SK-N-SH treated with all-trans-retinoic acid at 6 μM for 48 hours (cell line): ENCODE data around the gene TEC.

Source experiments
- ESRRG ChIP-seq: fragments of 250-450 bp; sonication (Bioruptor Pico); IDR thresholded peaks from 2 replicates; pipeline ENCODE4 v1.6.1; 2021; ENCODE audit warnings: mild to moderate bottlenecking
- ZNF70 ChIP-seq: fragments of 450-650 bp; formaldehyde crosslinking; IDR thresholded peaks from 2 replicates; pipeline ENCODE4 v1.5.0; 2020; ENCODE audit warnings: mild to moderate bottlenecking, moderate library complexity
- ZNF8 ChIP-seq: fragments of 450-650 bp; formaldehyde crosslinking; IDR thresholded peaks from 2 replicates; pipeline ENCODE4 v1.5.0; 2020; ENCODE audit warnings: mild to moderate bottlenecking, moderate library complexity
- TF ChIP-seq, protein P1 (sequence below): fragments of 250-450 bp; sonication (Bioruptor Pico); IDR thresholded peaks from 2 replicates; pipeline ENCODE4 v1.8.0; 2020; ENCODE audit warnings: mild to moderate bottlenecking, moderate library complexity, borderline replicate concordance

DNA sequence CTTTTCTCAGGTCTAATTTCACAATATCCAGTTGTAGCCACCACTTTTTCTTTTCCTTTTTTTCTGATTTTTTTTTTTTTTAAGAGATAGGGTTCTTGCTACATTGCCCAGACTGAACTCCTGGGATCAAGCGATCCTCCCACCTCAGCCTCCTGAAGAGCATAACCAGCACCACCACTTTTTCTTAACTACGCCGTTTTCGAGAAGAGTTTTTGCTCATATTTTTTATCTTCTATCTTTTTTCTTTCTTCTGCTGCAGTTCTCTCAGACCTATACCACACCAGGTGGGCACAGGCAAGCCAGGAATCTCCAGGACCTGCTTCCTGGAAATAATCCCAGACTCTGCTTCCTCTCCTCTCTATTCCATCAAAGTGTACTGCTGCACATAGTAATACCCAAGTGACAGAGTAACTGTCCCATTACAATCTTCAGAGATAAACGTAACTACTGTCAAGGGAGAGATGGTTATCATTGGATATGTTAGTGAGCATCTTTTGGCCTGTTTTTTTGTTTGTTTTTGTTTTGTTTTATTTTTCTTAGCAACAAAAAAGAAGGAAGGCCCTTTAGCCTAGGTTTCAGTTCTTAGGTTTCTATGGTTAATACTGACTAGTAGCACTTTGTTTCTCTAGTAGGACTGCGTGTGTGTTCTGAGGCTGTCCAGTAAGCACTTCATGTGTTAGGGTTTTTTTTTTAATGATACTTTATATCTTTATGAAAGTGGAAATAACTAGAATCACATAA is 76.4 kb downstream of the TEC start:
- no peak for TF ChIP-seq ZNF8
- TF ChIP-seq, protein P1, sequence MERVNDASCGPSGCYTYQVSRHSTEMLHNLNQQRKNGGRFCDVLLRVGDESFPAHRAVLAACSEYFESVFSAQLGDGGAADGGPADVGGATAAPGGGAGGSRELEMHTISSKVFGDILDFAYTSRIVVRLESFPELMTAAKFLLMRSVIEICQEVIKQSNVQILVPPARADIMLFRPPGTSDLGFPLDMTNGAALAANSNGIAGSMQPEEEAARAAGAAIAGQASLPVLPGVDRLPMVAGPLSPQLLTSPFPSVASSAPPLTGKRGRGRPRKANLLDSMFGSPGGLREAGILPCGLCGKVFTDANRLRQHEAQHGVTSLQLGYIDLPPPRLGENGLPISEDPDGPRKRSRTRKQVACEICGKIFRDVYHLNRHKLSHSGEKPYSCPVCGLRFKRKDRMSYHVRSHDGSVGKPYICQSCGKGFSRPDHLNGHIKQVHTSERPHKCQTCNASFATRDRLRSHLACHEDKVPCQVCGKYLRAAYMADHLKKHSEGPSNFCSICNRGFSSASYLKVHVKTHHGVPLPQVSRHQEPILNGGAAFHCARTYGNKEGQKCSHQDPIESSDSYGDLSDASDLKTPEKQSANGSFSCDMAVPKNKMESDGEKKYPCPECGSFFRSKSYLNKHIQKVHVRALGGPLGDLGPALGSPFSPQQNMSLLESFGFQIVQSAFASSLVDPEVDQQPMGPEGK = no peak
- TF ChIP-seq ESRRG (CRISPR knock-in tag) = no peak
- no peak for TF ChIP-seq ZNF70 (CRISPR knock-in tag)
